Hepatic stellate cell (primary cell): Measurements from ENCODE around the gene ELAVL3.

Source experiments
- DNase-seq: peaks from one replicate; pipeline ENCODE4 v3.0.0; 2011; ENCODE audit warnings: low spot score

The ELAVL3 gene

DNA sequence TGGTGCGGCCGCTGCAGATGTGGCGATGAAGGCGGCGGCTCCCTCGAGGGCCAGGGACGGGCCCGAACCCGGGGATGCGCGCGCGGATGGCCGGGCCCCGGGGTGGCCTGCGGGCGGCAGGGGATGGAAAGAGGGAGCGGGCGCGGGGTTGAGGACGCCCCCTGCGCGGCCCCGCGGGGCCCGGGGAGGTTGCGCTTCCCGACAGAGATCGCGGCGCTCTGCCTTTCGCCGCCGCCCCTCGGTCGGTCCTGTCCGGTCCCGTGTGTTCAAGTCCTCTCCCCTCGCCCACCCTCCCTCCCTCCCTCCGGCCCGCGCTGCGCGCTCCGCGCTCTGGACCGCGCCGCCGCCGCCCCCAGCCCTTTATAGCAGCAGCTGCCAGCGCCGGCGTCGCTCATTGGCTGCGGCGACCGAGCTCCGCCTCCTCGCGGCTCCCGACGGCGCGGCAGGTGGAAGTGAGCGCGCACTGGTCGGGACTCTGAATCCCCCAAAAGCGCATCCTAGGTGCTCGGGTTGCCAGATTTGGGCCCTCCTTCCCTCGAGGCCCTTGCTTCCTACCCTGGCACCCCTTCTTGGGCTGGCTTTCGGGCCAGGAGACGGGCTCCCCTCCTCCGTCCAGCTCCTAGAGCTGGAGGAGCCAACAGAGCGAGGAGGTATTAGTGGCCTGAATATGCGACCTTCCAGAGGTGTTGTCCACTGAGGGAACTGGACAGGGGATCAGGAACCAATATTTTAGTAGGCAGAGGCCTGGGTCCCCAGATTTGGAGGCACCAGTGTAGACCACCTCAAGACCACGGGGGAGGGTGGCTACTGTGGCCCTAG is at the start of gene ELAVL3:
Gene ELAVL3 (minus strand): TSS at position 332 of the 819 bp plus-strand sequence. CDS start 438 bp downstream, outside the sequence.
- peak; percentile 44 for DNase-seq

DNA sequence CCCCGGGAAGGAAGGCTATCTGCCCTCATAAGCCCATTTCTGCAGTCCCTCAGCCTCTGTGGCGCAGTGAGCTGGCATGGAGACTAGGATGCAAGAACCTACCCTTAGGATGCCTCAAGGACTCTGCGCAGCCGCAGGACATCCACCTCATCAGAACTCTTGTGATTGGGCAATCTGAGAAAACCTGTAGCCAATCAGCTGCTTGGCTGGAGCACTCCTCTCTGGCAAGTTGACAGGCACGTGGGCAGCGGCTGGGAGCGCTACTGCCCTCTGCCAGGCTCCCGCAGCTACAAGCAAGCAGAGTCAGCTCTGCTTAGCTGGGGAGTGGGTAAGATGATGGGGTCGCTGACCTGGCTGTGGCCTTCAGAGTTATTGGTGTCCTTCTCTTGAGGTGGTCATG is 49.6 kb upstream of the ELAVL3 start:
- DNase-seq: peak; percentile 73

DNA sequence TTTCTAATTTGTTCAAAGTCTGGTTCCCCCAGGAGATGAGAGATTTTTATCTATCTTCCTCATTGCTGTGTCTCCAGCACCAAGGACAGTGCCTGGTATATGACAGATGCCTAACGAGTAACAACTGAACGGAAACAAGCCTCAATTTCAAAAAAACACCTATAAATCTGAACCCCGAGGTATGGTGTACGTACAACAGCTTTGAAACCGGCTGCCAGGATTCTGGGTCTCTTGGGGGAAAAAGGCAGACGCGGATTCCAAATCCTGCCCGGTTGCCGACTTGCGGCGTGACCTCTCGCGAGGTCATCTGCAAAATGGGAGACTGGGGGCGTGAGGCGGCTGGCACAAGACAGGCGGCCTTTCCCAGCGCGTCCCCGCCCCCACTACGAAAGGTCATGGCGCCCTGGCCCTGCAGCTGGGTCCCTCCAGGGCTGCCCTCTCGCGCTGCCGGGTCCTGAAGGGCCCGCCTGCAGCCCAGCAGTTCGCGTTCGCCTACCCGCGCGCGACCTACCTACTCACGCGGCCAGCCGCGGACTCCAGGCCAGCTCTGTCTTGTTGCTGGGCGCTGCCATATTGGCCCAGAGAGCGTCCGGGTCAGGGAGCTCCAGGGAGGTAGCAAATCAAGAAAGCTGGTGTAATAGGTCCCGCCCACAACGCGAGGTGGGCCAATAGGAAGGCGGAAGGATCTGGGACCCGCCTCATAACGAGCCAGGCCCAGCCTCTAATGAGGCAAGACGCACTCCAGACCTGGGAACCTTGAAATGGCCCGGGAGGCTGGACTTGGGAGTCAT is 47.9 kb upstream of the ELAVL3 start, which contains the start of gene ECSIT:
Gene ECSIT (minus strand): TSS at position 584 of the 791 bp plus-strand sequence. CDS start 9,964 bp downstream, outside the sequence.
- DNase-seq: peak; percentile 98

DNA sequence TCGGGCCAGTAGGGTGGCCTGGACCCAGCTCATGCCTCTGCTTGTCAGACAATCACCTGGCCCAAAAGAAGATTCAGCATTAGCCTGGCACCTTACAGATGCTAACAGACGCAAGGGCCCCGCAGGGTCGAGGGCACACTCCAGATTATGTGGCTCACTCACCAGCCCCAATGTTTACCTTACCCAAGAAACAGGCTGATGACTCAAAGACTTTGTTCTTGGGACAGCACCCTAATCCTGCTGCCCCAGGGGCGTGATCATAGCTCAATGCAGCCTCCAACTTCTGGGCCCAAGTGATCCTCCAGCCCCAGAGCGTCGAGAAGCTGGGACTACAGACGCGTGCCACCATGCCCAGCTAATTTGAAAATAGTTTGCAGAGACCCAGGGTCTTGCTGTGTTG is 38.3 kb upstream of the ELAVL3 start:
- DNase-seq: no peak

DNA sequence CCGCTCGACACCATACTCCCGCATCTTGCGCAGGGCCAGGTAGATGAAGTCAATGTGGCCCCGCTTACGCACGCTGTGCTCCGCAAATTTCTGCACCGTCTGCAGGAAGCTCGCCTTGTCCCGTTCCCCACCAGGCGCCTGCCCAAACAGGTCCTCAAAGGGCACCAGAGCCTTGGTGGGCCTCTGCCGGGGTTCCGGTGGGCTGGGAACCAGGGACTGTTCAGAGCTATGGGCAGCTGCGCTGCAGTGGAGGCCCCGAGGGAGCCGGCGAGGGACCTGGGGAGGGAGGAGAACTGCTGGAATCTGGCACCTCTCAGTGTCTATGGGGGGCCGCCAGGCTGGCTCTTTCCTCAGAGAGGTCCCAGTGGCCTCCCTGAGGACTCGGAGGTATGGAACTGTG is 33.1 kb upstream of the ELAVL3 start:
- no peak for DNase-seq

DNA sequence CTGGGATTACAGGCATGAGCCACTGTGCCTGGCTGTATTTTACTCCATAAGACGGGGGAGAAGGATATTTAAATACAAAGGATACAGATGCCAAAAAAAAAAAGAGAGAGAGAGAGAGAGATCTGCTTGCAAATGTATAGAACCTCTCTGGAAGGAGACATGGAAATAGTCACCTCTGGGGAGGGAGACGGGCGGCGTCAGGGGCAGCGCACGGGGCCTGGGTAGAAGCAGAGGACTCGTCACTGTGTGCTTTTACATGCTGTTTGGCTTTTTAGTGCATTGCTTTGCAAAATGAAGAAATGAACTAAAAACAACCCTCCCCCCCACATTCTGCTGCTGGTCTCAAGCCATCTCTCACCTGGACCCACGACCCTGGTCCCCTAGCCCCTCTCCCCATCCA is 29.6 kb upstream of the ELAVL3 start:
- DNase-seq: no peak

DNA sequence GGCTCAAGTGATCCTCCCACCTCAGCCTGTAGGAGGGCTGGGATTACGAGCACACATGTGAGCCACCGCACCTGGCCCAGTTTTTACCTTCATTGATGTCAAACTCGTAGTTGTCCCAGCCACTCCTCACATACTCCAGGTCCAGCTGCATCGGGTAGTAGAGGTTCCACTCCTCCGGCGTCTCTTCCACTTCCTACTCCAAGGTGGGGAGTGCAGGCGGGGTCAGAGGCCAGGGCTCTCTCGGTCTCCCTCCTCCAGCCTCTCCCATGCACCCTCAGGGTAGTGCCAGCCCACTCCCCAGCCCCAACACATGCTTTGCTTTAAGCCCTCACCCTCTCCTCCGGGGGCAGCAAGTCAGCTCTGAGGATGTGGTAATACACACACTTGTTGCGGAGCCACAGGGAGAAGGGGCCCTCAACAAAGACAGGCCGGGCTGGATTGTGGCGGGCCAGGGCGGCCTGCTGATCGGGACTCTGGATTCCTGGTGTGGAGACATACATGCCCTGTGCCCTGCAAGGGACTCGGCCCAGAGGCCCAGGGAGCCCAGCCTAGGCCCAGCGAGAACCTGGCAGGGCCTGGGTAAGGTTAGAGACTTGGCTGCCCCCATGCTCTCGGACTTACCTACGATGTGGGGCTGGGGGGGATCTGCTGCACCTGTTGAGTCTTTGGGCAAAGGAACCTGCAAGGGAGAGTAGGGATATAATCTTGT is 26.7 kb upstream of the ELAVL3 start:
- no peak for DNase-seq

DNA sequence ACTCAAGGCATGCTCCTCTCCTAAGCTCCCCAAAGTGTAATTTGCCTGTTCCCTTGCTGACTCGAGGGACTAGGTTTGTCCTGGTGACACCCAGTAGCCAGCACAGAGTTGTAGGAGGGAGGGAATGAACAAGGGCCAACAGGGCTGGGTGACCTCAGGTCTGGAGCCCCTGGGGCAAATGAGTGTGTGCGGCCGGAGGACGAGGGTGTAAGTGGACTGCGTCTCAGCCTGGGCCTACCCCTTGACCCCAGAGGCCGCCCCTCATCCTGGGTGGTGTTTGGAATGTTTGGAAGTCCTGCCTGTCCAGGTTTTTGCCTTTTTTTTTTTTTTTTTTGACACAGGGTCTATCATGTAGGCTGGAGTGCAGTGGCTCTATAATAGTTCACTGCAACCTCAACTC is 26.1 kb upstream of the ELAVL3 start:
- DNase-seq: no peak

DNA sequence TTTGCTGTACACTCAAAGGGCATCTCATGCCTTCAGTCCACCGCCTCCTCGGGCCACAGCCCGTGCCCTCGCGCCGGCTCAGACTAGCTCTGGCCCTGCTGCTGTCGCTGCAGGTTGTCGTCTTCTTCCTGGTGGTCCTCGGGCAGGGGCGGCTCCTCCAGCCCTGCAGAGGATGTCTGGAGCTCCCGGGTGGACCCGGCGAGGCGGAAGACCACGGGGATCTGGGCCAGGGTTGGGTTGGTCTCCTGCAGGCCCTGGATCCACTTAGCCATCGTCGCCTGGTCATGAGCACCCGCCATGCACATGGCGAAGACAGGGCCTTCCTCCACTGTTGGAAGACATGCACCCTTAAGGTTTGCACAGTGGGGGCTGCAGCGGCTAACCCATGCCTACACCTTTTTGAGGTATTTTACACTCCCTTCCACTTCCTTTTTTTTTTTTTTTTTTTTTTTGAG is 25.3 kb upstream of the ELAVL3 start:
- no peak for DNase-seq

DNA sequence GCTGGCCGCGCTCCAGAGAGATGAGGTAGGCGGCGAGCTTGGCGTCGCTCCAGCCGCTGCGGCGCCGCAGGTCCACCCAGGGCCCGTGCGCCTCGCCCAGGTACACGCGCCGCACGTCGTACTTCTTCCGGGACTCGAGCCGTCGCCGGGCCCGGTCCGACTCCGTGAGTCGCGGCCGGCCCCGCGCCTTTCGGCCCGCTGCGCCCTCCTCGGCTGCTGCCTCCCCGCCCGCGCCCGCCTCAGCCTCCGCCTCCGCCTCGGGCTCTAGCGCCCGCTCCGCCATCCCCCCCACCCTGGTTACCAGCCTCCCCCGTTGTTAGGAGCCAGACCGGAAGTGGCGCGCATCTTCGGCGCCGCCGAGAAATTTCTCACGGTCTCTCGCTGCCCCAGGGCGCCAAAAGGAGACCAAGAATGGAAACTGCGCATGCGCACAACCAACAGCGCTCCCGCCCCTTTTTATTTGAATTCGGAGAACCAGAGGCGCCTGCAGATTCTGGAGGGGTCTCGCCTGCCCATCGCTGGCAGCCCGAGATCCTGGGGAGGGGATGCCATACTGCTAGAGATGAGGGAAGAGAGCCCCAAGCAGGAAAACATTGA is 24.8 kb upstream of the ELAVL3 start, which contains the start of gene ZNF653:
Gene ZNF653 (minus strand): TSS at position 336 of the 597 bp plus-strand sequence. CDS start 53 bp downstream, at position 283.
- DNase-seq: peak; percentile 100

DNA sequence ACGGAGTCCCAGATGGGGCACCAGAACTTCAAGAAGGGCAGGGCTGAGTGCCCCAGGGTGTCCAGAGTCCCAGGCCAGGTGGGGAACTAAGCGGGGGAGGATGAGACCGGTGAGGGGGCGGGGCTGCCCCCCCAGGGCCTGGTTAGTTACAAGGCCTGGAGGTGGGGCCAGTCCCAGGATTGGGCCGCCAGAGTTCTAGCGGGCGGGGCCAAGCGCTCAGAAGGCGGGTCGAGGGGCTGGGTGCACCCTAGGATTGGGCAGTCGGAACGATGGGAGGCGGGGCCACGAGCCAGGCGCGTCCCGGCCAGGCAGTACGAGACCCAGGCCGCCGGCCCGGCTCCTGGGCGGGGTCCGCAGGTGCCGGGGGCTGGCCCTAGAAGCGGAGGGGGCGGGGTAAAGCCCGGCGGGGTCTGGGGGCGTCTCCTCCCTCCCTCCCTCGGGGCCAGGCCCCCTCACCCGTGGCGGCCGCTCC is 24.2 kb upstream of the ELAVL3 start:
- peak; percentile 98 for DNase-seq

DNA sequence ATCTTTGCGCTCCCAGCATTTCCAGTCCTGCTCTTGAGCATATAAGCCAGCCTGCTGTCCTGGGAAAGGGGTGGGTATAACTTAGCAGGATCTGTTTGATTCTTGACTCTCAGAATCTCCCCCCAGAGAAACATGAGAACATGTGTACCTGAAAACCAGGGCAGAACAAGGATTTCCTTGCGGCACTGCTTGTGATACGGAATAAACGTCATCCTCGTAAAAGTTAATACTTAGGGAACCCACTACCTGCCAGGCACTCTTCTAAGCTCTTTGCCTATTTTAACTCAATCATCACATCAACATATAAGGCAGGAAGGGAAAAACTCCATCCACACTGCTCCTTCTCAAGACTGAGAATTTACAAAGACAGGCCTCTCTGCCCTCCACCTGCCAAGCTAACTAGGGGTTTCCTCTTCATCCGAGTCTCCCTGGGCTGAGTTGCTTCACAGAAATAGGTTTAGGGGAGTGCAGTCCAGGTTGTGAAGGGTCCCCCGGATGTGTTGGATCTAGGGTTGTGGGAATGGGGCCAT is 23.7 kb upstream of the ELAVL3 start:
- no peak for DNase-seq

DNA sequence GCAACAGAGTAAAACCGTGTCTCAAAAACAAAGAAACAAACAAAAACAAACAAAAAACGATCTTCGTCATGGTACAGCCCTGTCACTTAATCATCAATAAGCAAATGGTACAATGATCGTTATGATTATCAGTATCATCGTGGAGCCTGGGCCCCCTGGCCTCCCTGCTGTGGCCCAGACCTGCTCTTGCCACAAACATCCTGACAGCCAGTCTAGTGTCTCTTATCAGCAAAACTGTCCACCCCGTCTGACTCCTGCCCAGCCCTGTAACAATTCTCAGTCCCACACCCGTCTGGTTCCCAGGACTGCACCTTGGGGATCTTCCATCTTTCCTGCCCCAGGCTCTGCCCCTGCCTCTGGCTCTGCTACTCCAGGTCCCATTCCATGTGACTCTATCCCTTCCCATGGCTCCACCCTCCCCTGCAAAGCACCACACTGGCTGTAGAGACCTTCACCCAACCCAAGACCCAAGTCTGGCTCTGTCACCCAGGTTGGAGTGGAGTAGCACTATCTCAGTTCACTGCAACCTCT is 19.1 kb upstream of the ELAVL3 start:
- DNase-seq: no peak

DNA sequence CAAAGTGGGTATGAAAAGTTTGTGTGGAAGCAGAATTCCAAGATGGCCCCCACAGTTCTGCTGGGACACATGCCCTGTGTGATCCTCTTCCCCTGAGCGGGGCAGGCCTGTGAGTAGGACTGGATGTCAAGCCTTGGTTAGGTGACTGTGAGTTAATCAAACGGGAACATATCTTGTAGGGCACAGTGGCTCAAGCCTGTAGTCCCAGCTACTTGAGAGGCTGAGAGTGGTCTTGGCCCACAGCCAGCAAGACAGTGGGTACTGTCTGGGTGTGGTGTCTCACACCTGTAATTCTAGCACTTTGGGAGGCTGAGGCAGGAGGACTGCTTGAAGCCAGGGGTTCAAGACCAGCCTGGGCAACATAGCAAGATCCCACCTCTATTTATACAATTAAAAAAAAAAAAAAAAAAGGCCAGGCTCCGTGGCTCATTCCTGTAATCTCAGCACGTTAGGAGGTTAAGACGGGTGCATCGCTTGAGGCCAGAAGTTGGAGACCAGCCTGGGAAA is 18.4 kb upstream of the ELAVL3 start:
- no peak for DNase-seq

DNA sequence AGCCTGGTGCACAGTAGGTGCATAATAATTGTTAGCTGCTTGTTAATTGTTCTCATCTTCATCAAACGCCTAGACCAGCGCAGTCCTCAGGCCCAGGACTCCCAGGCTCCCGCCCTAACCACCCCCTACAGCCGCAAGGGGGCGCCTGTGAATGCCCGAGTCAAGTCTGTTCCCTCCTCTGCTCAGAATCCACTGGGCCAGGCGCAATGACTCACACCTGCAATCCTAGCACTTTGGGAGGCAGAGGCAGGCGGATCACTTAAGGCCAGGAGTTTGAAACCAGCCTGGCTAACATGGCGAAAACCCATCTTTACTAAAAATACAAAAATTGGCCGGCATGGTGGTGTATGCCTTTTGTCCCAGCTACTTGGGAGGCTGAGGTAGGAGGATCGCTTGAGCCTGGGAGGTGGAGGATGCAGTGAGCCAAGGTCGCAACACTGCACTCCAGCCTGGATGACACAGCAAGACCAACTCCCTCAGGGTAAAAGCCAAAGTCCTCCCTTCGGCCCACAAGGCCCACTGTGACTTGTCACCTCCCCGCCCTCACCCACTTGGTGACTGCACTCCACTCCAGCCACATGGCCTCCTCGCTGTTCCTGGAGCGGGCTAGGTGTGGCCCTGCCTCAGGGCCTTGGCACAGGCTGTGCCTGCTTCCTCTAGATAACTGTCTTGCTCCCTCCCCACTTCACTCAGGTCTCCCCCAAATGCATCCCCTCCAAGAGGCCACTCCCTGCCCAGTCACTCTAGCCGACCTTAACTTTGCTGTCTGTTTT is 15.7 kb upstream of the ELAVL3 start:
- peak; percentile 86 for DNase-seq

DNA sequence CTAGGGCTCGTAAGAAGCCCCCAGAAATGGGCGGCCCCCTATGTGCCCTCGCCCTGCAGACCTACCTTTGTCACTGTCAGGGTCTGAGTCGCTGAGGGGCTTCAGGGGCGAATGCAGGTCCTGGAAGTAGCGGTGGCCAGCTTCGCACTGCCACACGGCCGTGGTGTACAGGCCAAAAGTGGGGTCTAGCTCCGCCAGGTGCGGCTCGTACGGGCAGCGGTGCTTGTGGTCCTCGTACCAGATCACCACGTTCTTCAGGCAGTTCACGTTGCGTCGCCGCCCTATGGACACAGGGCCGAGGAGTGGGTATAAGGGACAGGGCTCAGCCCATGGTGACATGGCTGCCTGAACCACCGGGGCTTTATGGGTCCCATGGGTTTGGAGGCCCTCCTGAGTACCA is 15.0 kb upstream of the ELAVL3 start:
- no peak for DNase-seq

DNA sequence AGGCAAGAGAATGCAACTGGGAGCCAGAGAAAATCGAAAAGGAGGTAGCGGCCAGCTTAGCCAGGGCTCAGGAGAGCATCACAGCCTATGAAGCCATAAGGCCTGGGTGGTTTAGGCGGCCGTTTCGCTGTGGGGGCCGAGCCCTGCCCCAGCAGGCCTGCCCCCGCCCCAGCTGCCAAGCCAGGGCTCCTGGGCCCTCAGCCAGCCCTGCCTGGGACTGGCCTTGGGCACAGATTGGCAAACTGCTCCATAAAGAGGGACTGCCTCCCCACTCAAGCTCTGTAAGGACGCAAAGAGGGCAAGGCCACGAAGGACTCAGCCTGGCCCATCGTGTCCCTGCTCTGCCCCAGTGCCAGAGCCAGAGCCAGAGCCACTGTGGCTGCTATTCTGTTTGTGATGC is 14.6 kb upstream of the ELAVL3 start:
- no peak for DNase-seq

DNA sequence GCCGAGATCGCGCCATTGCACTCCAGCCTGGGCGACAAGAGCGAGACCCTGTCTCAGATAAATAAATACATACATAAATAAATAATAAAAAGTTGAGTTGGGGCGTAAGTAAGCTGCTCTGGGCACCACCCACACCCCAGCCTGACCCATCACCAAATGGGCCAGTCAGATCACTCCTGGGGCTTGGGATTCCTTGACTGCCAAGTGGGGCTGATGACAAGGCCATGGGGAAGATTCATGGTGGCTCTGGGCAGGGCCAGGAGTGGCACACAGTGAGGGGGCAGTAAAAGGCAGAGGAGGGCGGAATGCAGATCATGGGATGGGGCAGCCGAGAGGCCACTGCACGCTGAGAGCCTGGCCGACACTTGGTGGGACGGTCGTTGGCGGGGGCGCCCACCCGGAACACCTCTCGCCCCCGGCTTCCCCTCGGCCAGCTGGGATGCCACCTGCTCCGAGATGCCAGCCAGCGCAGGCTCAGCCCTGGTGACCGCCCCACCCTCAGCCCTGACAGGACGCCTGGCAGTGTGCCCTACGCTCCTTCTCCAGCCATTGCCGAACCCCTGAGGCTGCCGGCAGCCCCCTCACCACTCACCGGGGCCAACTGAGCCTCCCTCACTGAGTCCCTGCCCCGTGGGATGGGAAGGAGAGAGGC is 13.9 kb upstream of the ELAVL3 start:
- no peak for DNase-seq

DNA sequence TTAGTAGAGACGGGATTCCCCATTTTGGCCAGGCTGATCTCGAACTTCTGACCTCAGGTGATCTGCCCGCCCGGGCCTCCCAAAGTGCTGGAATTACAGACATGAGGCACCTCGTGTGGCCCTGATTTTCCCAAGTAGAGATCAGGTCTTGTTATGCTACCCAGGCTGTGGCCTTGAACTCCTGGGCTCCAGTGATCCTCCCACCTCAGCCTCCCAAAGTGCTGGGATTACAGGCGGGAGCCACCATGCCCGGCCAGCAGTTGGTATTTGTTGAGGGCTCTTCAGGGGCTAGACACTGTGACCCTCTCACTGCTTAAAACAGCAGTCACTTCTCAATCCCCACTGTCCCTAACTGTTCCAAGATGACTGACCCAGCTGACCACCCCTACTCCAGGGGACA is 8.5 kb upstream of the ELAVL3 start:
- DNase-seq: no peak
